Measurements from ENCODE around the gene NLRP3. TPM values are rescaled to one million over a fixed set of nuclear protein-coding genes. Genes with fewer than 3 reads are reported as not detected.

NLRP3 gene
- total RNA-seq, 1 experiment from 2014 or later: not detected

- no TSS peak for BruUV-seq (replicated peaks)
- Histone ChIP-seq H3K27me3 (ENCODE audit: insufficient read depth, low read length) (0 out of 2 replicates have a peak, but pooled peaks cover 10% of the 10 kb centered on the region), H3K36me3 (ENCODE audit: control insufficient read depth in 1 of 2, insufficient read depth in 2 of 2, low read length in 2 of 2) (no peaks in the 10 kb centered on the region)
Measured at GRCh38 chr1:247421074-247421473, 5.1 kb downstream of the NLRP3 start.

More at GRCh38 chr1:247421074-247421473, 5.1 kb downstream of the NLRP3 start:
- H3K4me1 ChIP-seq (ENCODE audit: control insufficient read depth in 1 of 2, insufficient read depth in 2 of 2, low read length in 2 of 2): no peaks in the 10 kb centered on the region
- no peak overlapping the region for H3K4me3 ChIP-seq (replicated peaks in 1 of 2; ENCODE audit: low read depth in 1 of 2, low read length in 2 of 2)
- ATAC-seq (no peak), DNase-seq (ENCODE audit: low read depth, low spot score) (no peak)
- no peaks in the 10 kb centered on the region for H3K79me2 ChIP-seq (ENCODE audit: insufficient read depth, low read length)
- POLR2A ChIA-PET: no interaction called here
- intact Hi-C loops (cut with micrococcal nuclease): no loop called here
- no peaks in the 10 kb centered on the region for H4K20me1 ChIP-seq (ENCODE audit: insufficient read depth)
- RAD21 ChIA-PET (ENCODE audit: low non-redundant PET in 1 of 2, low total read pairs in 2 of 2, uncharacterized antibody in 2 of 2, unreplicated experiment in 2 of 2): no interaction called here
- no peak overlapping the region for H2AFZ ChIP-seq (ENCODE audit: low read depth, low read length, poor library complexity, severe bottlenecking)
- no peaks in the 10 kb centered on the region for H3K9me3 ChIP-seq (ENCODE audit: control insufficient read depth in 1 of 2, insufficient read depth in 1 of 2, low read depth in 1 of 2, low read length in 2 of 2)
- H3K9me2 ChIP-seq (ENCODE audit: insufficient read depth): no peaks in the 10 kb centered on the region
- CTCF ChIA-PET: no interaction called here
- no peak overlapping the region for H3K9ac ChIP-seq (ENCODE audit: low read length)
- no peak overlapping the region for H3K27ac ChIP-seq (ENCODE audit: low read depth, low read length)
- no peak for TF ChIP-seq ATF3 (IDR thresholded peaks at IDR 0.05)
- no peak for TF ChIP-seq ZNF274 (IDR thresholded peaks at IDR 0.05; ENCODE audit: low read depth, low read length)
- TF ChIP-seq ZFX (IDR thresholded peaks at IDR 0.05): no peak
- TF ChIP-seq CEBPB (IDR thresholded peaks at IDR 0.05; ENCODE audit: low read depth): no peak
- TF ChIP-seq POLR2AphosphoS5 (IDR thresholded peaks at IDR 0.05; ENCODE audit: low read depth, low read length): no peak
- no peak for TF ChIP-seq EGR1 (IDR thresholded peaks at IDR 0.05; ENCODE audit: low read depth)
- TF ChIP-seq CBX3 (IDR thresholded peaks at IDR 0.05; ENCODE audit: low read depth): no peak
- no peak for TF ChIP-seq CTCF (IDR thresholded peaks at IDR 0.05 in 2 of 3, conservative IDR thresholded peaks at IDR 0.05 in 1 of 3; ENCODE audit: borderline replicate concordance in 1 of 3, insufficient read depth in 1 of 3, low read depth in 2 of 3, low read length in 2 of 3)
- no peak for TF ChIP-seq JUND (IDR thresholded peaks at IDR 0.05)
- H3K4me2 ChIP-seq (ENCODE audit: low read length): no peak overlapping the region

Measured in HCT116 (cell line).